Germinal center (tissue), 1 donor: Measurements from ENCODE around the gene CCNY.

ENCODE experiments used
- DNase-seq: peaks from one replicate; pipeline ENCODE4 v3.0.0; 2012; ENCODE audit warnings: mixed read lengths, low spot score

The CCNY gene

DNA sequence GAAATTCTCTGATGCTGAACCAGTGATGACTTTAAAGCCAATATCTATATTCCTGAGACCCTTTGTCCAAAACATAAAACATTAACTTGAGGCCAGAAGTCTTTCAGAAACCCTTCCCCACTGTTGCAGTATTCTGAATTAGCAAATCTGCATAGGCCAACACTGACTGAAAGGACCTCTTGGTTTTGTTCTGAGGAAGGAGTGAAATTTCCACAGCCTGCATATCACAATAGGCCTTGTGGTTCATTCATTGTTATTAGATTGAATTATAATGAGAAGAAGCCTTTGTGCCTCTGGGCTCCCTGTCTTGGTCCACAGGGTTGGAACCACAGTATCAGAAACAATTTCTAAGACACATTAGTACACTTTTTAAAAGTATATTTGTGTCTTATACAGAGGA is 90.3 kb downstream of the CCNY start:
- DNase-seq: no peak

DNA sequence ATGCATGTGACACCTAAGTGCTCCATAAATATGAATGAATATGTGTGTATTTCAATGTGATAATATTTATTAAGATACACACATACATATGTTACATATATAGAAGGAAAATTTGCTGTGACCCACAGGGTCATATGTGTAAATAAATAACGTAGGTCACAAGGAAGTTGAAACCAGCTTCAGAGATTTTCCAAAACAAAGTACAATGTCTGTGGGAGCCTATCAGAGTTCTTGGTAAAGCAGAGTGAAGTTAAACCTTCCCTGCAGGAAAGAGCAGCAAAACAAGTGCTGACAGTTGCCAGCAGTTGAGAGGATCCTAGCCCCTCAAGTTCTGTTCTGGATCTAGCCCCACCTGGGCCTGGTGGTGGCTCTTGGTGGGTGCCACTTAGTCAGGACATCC is 91.2 kb downstream of the CCNY start:
- no peak for DNase-seq

DNA sequence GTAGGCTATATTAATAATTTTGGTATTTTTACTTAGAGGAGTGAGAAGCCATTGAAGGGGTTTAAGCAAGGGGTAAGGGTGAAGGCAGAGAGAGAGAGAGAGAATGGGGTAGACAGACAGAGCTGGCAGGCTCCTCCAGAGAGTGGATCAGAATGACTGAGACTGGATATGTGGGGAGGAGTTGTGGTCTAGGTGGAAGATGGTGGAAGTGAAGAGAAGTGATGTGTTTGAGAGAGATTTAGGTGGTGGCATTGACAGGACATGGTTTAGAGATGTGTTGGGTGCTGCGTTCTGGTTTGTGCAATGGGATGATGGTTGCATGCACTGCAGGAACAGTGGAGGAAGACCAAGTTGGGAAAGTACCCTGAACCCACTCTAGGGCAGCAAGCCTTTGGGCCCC is 92.2 kb downstream of the CCNY start:
- no peak for DNase-seq

DNA sequence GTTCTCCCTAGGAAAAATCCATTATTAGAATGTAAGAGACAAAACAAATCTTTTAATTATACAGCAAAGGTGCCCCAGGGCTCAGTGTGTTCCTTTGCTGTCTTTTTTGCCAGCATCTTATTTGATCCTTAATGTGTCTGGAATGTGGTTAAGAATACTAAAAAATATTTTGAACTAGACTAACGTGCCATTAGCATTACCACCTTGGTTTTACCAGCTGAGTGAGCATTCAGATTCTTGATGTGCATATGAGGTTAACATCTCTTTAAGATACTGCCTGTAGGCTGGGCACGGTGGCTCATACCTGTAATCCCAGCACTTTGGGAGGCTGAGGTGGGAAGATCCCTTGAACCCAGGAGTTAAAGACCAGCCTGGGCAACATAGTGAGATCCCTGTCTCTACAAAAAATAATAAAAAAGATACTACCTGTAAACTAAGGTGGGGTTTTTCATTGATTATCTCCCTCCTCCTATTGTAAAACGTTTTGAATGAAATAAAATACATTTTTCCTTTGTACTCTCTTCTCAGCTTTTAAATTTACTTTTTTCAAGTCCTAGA is 96.6 kb downstream of the CCNY start:
- DNase-seq: no peak

DNA sequence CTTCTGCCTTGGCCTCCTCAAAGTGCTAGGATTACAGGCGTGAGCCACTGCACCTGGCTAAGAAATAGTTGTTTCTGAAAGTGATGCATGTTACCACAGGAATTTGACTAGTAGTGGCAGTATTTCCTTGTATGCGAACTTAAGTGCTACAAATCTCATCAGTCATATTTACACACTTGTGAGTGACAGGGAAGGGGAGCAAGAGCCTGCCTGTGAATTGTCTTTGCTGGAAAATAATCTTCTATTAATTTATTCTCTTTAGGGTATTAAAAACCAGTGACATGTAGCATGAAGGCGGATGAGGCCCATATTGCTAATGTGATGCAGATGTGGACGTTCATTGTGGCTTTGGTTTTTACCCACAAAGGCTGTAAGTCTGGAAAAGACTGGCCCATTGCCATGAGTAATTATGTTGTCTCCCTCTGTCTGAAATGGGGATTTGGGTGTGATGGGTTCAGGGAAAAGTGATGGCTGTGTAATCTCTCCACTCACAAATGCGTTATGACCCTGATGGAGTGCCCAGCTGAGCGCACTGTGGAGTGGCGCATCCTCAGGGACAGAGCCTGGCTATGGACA is 97.6 kb downstream of the CCNY start:
- no peak for DNase-seq

DNA sequence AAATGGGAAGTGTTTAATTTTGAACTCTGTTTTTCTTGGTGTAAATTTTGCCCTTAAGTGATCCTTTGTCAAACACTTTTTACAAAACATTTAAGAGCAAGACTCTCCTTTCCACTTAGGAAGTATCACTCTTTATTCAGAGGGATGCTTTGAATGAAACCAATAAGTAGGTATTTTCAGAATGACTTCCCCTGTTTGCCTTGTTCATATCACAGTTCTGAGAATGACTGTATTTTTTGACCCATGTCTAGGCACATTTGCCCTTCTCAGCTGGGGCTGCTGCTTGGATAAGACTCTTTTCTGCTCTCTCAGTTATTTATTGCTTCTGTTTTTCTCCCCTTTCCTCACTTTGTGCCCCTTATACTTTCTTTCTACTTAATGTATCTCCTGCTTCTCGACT is 98.2 kb downstream of the CCNY start:
- no peak for DNase-seq

DNA sequence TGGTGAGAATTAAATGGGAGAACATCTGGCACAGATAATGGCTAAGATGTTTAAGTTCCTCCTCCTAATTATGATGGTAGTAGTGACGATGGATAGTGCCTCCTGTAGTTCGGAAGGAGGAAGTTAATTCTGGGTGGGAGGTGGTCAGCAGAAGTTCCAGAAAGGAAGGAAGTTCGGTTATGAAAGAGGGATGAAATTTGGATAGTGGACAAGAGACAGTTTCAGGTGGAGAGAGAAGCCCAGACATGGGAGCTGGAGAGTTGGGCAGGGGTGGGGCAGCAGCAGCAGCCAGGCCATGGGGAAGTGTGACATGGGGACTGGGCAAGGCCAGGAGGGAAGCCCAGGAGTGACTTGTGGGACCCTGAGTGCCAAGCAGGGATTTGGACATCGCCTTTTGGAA is 99.5 kb downstream of the CCNY start:
- DNase-seq: no peak

DNA sequence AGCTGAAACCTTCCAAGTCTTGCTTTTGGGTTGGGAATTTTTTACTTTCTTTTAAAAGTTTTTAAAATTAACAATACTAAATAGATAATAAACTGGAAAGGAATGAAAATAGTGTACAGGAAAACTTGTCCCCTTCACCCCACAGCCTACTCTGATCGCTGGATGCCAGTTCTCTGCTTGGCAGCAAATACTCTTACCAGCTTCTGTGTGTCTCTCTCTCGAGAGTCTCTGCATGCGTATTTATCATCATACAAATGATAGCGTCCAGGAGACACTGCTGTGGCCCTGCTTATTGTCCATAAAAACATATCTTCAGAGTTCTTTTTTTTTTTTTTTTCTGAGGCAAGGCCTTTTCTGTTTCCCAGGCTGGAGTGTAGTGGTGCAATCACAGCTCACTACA is 101.5 kb downstream of the CCNY start:
- DNase-seq: no peak

DNA sequence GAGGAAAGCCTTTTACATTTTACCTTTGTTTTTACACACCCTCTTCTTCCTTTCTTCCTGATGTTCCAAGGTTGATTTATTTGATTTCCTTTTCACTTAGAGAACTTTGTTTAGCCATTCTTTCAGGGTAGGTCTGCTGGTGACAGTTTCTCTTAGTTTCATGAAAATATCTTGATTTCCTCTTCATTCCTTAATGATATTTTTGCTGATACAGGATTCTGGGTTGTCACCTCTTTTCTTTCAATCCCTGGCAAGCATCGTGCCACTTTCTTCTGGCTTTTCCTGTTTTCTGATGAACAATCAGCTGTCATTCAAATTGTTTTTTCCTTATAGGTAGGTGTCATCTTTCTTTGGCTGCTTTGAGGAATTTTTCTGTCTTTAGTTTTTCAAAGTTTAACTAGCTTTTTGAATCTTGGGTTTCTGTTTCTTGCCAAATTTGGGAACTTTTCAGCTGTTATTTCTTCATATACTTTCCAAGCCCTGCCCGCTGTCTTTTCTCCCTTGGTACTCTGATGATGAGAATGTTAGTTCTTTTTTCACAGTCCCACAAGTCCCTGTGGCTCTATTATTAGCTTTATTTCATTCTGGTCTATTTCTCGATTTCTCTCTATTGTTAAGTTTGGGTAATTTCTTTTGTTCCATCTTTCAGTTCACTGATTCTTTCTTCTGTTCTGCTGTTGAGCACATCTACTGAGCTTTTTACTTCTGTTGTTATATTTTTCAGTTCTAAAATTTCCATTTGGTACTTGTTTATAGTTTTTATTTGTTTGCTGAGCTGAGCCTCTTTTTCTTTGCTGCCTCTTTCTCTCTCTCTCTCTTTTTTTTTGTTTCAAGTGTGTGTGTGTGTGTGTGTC is 102.6 kb downstream of the CCNY start:
- DNase-seq: no peak

DNA sequence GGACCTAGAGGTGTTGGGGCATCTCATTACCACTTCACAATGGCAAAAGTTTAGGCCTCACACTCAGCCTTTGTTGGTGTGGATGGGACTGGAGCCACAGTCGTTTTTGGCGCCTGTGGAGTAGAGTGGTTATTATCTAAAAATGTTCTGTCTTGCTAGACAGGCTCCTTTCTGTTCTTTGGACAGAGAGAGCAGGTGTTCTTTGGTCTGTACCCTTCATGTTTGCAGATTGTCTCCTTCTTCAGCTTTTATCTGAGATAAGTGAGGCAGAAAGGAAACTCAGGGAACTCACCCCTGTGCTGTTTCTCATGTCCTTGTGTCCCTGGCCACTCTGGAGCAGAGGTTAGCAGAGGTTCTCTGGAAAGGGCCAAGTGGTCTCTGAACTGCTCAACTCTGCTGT is 103.7 kb downstream of the CCNY start:
- no peak for DNase-seq

DNA sequence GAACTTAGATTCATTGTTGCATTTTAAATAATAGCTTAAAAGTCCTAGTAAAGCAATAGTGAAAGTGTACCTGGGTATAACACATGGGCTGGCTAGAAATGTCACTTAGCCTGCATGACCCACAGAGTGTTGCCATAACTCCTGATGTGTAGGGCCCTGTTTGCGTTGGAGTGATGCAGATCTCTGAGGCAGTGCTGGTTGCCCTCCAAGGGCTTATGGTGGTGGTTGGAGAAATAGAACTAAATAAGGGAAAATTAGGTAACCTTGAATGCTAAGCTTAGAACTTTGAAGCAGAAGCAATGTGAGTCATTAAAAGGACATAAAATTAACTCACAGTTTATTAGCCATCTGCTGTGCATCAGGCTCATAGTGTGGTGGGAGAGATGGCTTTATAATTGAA is 105.7 kb downstream of the CCNY start:
- DNase-seq: no peak

DNA sequence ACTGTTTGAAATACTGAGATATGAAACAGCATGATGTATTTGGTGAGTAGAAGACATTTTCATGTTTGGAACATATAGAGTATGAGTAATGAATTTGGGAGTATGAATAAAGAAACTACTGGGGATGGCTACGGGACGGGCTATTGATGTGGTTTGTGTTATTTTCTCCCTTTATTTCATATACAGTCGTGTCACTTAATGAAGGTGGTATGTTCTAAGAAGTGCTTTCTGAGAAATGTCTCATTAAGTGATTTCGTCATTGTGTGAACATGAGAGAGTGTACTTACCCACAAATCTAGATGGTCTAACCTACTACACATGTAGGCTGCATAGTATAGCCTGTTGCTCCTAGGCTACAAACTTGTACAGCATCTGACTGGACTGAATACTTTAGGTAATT is 106.3 kb downstream of the CCNY start:
- DNase-seq: no peak

DNA sequence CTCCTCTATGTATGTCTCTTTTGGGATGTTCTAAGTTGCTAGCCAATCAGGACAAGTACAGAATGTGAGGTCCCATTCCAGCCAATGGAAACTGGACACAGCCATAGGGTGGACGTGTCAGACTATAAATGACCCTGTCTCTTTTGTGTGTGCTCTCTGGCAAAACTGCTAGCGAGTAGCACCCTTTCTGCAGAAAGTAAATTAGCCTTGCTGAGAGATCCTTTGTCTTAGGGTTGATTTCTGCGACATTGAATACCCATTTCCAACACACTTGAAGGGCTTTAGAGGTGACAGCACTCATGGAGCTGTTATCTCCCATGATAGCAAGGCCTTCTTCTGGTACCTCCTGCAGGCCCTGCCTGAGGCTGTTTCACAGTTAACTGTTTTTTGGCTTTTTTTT is 107.5 kb downstream of the CCNY start:
- no peak for DNase-seq

DNA sequence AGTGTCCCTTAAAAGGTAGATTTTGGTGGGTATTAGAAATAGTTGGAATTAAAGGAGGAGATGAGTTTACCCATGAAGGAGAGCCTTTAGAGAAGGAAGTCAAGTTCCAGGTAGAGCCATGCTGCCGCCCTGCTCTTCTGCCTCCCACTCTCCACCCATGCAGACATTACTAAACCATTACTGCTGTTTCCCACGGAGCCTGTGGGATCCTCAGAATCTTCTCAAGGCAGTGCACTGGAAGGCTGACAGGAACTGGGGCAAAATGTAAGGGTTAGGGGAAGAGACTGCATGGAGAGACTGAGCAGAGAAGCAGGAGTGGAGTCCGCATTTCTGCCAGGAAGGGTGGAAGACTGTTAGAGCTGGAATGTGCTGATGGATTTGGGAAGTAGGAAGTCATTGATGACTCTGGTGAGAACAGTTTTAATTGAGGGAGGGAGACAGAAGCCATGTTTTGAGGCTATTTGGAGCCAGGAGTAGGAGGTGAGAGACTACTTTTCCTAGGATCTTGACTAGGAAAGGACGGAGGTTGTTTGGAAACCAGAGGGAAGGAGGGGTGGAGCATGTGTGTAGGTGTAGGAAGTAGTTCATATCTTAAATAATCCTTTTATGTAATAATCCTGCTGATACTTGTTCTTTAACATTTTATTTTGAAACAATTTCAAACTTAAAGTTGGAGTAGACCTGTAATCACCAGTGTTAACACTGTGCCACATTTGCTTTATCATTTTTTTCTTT is 109.0 kb downstream of the CCNY start:
- DNase-seq: no peak

DNA sequence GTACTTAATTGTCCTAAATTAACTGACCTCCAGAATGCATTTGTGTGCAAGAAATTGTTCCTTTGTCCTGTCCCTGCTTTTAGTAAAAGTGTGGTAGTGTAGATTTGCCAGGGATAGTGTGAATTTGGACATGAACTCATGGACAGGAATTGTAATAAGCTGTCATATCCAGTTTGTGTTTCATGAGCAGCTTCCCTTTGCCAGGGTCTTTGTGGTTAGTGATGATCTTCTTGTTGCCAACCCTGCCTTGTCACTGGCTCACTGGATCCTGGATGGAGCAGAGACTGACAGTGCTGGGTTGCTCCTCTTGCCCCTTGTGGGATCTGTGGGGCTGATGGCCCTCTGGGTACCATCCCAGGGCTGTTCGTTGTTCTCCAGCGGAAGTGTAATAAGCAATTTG is 110.1 kb downstream of the CCNY start:
- no peak for DNase-seq

DNA sequence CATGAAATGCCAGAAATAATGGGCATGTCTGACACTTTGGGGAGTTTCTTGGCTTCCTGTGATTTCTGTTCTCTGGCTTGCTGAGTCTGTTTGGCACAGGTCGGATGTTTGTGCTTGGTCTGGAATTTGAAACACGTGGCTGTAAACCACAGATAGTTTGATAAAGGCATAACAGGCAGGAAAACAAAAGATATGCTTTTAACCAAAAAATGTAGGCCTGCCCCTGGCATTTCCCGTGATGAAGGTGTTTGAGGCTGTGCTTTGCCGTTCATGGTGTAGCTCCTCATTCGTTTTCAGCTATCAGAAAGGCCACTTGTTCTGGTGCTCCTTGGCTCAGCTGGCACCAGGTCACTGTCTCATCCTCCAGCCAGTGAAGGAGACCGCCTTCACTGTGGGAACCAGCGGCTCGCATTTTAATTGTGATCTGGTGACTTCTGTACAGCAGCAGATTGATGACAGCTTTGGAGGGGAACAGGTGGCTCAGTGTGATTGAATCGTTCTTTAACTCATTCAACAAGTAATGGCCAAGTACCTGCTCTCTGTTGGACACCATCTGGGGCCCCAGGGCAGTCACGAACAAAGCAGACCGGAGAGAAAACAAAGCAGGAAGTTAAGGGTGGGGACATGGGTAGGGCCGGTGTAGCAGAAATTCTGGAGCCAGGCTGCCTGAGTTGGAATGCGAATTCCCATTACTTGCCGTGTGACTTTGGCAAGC is 111.5 kb downstream of the CCNY start:
- DNase-seq: no peak

DNA sequence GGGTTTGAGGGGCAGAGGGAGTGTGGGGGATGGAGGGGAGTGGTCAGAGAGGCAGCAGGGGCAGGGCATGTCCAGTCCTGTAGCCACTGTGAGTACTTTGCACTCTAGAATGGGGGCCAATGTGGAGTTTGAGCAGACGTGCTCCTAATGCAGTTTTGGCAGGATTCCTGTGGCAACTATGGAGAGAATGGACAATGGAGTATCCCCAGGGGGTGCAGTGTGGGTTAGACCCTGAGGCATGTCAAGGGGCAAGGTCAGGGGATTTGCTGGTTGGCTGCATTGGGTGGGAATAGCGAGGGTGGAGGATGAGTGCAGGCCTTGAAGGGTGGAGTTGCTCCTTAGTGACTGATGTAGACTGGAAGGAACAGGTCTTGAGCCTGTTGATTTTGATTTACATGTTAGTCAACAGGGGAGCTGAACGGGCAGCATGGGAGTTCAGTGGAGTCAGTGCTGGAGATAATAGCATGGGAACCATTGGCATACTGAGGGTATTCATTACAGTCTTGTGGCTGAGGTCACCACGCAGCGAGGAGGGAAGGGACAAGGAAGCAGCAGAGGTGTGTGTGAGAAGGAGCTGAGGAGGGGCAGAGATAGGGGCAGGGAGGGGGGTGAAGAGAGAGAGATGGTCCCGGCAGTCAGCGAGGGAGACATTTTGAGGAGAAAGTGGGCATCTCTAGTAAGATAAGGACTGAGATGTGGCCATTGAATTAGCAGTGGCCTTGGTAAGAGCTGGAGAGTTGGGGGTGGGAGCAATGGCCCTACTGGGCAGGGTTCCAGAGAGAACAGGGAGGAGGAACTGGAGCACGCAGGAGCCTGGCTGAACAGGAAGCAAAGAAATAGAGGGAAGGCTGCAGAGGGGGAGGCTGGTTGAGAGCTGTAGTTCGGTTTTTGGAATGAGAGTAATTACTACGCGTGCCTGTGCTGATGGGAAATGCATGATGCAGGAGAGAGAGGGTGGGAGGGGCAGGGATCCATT is 112.7 kb downstream of the CCNY start:
- DNase-seq: no peak

DNA sequence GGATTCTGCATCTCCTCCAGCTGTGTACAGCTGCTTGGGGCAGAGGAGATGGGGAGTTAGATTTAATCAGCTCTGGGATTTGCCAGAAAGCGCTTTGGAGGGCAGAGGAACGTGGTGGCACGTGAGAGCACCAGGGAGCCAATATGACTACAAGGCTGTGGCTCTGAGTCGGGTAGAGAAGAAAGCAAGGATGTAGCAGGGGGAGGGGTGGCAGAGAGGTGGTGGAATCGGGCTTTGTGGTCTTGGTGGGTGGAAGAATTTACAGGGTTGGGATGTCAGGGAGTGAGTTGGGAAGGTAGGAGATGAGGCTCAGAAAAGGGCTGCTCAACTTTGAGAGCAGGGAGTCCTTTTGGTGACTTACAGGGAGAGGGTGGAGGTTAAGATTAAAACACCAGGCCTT is 113.6 kb downstream of the CCNY start:
- no peak for DNase-seq

DNA sequence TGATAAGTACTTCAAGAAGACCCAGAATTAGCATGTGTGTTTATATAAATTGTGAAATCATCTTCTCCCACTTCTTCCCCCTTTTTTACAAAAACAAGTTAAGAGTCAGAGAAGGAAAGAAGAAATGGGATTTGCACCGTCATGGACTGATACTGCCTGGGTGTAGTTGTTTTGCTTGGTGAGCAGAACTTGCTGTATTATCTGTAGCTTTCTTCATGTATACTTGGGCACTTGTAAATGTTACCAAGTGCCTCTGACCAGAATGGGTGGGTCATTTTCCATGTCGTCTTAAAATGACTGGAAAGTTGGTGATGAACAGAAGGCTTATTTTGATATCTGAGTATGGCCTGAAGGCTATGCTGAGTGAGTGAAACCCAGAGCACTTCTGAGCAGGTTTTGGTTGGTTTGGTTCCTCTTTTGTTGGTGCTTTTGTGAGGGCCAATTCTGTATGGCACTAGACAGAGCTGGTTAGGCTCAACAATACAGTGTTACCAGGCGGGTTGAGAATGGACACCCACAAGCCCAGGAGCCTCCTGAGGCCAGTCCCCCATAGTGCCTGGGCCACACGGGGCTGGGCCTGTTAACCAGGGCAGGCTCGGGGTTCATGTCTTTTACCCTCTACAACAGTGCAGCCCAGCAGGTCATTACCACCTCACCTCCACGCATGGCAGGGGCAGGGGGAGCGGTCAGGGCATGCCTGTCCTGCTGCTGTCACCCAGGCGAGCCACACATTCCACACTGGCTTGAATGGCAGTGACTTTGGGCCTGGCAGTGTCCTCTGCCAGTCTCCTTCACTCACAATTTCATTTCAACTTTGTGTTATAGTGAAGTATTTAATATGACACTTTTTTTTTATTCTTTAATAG is 115.1 kb downstream of the CCNY start:
- DNase-seq: peak; percentile 49

DNA sequence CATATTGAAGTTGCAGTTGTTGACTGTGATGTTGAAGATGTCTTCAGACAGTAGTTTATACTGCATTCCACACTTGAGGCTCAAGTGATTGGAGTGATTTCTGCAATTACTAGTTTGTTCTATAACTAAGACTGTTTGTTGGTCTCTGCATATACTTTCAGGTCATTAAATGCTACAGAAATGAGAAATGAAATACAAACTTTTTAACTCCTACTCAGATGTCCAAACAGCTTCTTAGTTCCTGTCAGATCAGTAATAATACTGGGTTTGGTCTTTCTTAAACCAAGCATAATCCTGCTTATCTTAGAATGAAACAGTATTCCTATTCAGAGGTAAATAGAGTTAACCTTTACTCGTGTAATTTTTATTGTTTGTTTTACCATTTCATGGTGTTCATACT is 115.9 kb downstream of the CCNY start:
- no peak for DNase-seq
